UCSD-AML1 (cell line): ENCODE measurements around the gene TRIM46.
"Not testable (repeated sequence)": the region's sequence is repeated elsewhere in the genome, so short reads cannot be mapped to it uniquely, and the experiment has no call there.

Source experiments
- DNase-seq: peaks from one replicate; lab custom pipeline; 2025; ENCODE audit not compliant: unreplicated experiment; lab: John Stamatoyannopoulos, UW

TRIM46 gene

DNA sequence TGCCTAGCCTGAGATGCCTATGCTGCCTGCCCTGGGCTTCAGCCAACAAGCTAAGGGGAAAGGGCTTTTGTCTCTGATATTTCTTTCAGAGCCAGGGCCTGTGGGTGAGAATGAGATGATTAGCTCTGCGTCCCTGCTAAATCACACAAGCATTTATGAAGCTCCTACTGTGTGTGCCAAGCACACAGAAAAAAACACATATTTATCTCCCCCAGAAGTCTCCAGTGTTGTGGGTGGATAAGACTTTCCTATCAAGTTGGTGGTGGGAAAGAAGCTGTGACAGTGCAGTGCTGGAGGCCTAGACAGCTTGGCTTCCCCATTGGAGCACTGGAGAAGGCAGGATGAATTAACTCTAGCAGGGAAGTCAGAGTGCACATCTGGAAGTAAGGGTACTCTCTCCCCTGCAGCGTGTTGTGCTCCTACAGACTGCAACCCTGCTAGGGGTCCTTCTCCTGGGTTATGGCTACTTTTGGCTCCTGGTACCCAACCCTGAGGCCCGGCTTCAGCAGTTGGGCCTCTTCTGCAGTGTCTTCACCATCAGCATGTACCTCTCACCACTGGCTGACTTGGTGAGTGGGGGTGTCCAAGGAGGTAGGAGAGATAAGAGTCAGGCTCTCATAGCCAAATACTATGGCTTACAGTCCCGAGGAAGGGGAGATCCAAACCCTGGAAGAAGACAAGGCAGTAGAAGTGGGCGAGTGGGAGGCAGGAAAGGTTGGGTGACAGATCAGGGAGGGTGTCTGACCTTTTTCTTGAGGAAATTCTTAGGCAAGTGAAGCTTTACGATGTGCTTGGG is 36.3 kb upstream of the TRIM46 start:
- no peak for DNase-seq

GRCh38 chr1:155139895-155140629 is 33.6 kb upstream of the TRIM46 start, which contains the start of gene DPM3:
Gene DPM3, minus strand, starts transcription at chr1:155140531. Its CDS starts 291 bp downstream, at chr1:155140240.
- peak; percentile 86 for DNase-seq

GRCh38 chr1:155140630-155140953 is 33.1 kb upstream of the TRIM46 start:
- DNase-seq = no peak

GRCh38 chr1:155141749-155142148 is 31.9 kb upstream of the TRIM46 start:
- DNase-seq = no peak

DNA sequence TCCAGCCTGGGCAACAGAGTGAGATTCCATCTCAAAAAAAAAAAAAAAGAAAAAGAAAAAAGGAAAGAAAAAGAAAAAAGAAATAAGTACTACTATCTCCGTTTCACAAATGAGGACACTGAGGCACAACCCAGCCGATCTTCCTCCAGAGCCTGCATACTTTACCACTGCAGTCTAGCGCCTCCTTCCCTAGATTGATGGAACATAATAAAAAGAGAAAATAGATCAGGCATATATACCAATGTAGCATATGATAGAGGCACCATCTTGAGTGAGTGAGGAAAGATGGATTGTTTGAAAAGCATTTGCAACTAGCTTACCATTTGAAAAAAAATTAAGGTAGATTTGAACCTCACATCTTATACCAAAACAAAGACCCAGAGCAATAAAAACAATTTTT is 28.2 kb upstream of the TRIM46 start:
- DNase-seq = no peak

DNA sequence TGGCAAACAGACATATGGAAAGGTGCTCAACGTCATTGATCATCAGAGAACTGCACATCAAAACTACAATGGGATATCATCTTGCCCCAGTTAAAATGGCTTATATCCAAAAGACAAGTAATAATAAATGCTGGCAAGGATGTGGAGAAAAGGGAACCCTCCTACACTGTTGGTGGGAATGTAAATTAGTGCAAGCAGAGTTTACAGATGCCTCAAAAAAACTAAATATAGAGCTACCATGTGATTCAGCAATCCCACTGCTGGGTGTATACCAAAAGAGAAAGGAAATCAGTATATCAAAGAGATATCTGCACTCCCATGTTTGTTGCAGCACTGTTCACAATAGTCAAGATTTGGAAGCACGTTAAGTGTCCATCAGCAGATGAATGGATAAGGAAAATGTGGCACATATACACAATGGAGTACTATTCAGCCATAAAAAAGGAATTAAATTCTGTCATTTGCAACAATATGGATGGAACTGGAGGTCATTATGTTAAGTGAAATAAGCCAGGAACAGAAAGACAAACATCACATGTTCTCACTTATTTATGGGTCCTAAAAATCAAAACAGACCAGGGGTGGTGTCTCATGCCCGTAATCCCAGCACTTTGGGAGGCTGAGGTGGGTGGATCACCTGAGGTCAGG is 17.5 kb upstream of the TRIM46 start:
- DNase-seq = not testable (repeated sequence)

DNA sequence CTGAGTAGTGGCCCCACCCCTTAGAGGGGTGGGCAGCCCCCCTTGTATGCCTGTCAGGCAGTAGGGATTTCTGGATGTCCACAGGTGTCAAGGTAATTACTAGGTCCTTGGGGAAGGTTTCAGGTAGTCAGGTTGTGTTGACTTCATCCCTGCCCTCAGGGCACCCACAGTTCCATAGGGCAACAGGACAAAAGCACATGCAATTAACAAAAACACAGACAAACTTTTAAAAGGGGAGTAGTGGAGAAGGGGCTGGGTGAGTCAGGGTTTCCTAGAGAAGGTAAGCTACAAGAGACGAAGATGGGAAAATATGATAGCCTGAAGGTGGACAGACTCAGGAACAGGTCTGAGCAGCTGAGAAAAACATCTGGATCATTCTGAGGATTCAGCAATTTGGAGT is 14.7 kb upstream of the TRIM46 start:
- no peak for DNase-seq

DNA sequence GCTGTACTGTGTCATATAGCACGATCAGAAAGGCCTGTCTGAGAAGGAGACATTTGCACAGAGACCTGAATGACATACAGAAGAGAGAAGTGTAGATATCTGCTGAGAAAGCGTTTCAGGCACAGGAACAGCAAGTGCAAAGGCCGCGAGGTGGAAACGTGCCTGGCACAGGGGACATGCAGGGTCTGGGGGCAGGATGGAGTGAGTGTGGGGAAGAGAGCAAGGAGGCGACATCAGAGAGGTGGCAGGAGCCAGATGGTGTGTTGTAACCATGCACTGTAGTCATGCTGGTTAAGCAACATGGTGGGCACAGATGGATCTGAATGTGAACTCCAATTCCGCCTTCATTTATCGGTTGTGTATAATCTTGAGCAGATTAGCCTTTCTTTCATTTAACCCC is 13.5 kb upstream of the TRIM46 start:
- DNase-seq = no peak

DNA sequence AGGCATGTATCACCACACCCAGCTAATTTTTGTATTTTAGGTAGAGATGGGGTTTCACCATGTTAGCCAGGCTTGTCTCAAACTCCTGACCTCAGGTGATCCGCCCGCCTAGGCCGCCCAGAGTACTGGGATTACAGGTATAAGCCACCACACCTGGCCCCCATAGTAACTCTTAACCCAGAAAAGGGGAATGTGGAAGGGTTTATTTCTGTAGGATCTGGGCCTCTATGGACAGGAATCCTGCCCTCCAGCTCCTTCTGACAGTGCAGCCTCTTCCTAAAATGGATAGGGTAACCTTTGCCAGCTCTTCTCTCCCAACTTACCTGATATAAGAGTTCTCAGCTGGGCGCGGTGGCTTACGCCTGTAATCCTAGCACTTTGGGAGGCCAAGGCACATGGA is 11.0 kb upstream of the TRIM46 start:
- DNase-seq = not testable (repeated sequence)

GRCh38 chr1:155163785-155164184 is 9.9 kb upstream of the TRIM46 start:
- DNase-seq = not testable (repeated sequence)

DNA sequence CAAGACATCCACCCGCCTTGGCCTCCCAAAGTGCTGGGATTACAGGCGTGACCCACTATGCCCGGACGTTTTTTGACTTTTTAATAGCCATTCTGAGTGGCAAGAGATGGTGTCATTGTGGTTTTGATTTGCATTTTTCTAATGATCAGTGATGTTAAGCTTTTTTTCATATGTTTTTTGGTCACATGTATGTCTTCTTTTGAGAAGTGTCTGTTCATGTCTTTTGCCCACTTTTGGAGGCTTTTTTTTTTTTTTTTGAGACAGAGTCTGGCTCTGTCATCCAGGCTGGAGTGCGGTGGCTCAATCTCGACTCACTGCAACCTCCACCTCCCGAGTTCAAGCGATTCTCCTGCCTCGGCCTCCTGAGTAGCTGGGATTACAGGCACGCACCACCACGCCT is 9.0 kb upstream of the TRIM46 start:
- not testable (repeated sequence) for DNase-seq

- DNase-seq = no peak
These were observed 7.6 kb upstream of the TRIM46 start for GRCh38 chr1:155166051-155166470.

GRCh38 chr1:155166471-155167165 is 7.0 kb upstream of the TRIM46 start:
- DNase-seq = peak; percentile 91

DNA sequence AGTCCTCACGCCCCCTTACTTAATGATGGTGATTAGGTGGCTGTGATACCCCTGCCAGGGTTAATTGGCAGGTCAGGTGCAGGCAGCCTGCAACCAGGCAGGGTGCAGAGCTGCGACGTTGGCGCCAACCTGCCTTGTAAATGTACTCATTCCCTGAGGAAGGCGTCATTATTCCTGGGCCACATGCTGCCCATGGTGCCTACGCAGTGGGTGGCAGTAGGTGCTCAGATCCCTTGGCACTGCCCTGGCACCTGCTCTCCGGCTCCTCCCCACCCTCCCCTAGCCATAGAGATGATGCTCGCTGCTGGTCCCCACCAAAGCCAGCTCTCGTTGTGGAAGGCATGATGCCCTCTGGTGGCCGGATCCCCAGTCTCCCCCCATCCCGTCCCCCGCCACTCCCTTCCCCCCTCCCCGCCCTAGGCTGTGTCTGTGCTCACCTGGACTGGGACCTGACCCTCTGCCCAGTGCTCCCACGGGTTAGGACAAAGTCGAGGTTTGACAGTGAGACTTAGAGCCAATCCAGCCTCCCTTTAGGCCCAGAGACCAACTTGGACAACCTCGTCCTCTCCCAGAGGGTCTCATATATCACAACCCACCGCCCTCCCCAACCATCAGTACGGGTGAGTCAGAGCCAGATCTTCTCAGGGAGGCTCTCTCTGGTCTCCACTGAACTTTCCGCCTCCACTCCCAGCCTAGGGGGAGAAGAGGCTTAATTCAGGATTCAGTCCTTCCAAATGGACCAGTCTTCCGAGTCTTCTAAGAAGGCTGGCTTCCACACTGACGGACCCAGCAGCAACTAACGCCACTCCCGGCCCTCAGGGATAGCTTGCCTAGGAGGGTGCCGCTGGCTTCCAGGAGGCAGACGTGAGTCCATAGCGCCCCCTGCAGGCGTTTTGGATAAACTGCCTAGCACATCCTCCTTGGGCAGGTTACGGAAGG is 6.2 kb upstream of the TRIM46 start:
- DNase-seq = peak; percentile 89

DNA sequence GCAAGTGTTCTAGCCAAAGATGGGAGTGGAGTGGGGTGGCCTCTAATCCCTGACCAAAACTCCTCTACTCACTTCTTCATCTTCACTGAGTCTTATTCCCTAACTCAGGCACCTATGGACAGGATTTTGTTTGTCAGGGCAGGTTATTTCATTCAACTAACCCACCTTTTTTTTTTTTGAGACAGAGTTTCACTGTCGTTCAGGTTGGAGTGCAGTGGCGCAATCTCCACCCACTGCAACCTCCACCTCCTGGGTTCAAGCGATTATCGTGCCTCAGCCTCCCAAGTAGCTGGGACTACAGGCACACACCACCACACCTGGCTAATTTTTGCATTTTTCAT is 5.6 kb upstream of the TRIM46 start:
- DNase-seq = not testable (repeated sequence)

DNA sequence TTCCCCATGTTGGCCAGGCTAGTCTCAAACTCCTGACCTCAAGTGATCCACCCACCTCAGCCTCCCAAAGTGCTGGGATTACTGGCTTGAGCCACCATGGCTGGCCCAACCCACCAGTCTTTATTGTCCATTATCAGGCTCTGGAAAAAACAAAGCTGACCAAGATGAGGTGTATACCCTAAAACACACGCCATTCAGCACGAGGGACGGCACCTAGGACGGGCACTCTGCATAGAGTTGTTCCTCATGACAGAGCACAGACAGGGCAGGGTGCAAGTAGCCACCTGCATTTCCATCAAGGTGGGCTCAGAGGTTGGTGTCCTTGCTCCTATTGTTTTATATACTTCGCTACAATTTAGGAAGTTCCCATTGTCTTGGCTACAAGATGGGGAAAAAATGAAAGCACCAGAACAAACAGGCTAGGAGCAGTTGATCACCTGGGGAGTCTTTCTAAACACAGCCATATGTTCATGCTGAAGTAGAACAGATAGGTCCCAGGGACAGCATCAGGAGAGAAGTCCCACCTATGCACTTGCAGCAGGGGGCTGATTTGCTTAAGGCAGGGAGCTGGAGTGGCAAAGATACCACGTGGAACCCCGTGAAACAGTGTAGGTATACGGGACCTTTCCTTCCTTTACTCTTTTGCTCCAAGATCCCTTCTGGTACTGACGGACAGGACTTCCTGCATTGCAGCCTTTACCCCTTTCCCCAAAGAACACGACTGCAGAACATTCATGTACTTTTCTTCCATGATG is 5.0 kb upstream of the TRIM46 start:
- no peak for DNase-seq

DNA sequence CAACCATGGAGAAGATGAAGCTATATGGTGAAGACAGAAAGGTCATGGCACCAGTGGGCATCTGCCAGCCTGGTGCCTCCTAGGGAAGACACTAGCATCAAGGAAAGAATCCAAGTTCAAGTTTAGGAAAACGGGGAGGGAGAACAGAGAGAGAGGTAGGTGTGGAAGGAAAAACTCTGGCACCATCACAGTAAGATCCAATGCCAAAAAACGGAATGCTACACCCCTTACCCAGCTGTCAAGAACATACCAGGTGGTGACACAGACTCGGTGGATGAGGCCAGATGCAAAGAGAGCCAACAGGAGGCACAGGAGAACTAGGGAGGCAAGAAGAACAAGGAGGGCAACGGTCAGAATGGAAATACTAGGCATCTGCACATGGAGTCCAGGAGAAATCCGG is 4.1 kb upstream of the TRIM46 start:
- DNase-seq = no peak

DNA sequence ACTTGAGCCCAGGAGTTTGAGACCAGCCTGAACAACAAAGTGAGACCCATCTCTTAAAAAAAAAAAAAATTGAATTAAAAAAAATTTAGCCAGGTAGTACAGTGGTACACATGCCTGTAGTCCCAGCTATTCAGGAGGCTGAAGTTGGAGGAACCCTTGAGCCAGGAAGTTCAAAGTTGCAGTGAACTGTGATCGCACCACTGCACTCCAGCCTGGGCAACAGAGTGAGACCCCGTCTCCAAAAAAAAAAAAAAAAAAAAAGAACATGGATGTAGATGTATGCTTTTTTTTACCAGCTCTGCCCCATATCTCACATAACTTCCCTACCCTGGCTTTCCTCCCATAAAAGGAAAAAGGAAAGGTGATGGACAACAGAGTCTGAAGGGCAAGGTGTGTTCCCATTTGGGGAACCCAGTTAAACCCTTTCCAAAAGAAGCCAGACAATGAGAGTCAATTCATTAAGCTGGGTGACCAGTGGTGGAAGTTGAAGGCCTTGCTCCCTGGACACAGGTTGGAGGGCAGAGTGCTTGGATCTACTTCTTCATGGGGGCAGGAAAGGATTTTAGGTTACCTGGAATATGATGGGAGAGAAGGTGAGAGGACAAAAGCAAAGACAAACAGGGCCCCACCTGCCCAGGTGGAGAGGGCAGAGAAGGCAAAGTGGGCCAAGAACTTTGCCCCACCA is 3.4 kb upstream of the TRIM46 start:
- DNase-seq = no peak

- DNase-seq = no peak
These were observed 2.8 kb upstream of the TRIM46 start for GRCh38 chr1:155170806-155171205.
